IPS DF 4.7 (cell line): ENCODE results near the gene NKIRAS1.
"Not testable (repeated sequence)": the region's sequence is repeated elsewhere in the genome, so short reads cannot be mapped to it uniquely, and the experiment has no call there.

Source experiments
- DNase-seq: peaks from one replicate; pipeline ENCODE4 v3.0.0-alpha.2; 2013; ENCODE audit warnings: low spot score; ENCODE audit errors: extremely low read depth

NKIRAS1 gene

GRCh38 chr3:23909341-23909740 lies 7.4 kb downstream of the NKIRAS1 start:
- no peak for DNase-seq

GRCh38 chr3:23904545-23904944 lies 12.2 kb downstream of the NKIRAS1 start:
- DNase-seq: no peak

GRCh38 chr3:23900744-23901143 lies 16.0 kb downstream of the NKIRAS1 start:
- DNase-seq: no peak

- DNase-seq: no peak
Observed at GRCh38 chr3:23895181-23895580, 21.6 kb downstream of the NKIRAS1 start.

GRCh38 chr3:23894254-23895061 lies 22.3 kb downstream of the NKIRAS1 start:
- no peak for DNase-seq

GRCh38 chr3:23889950-23890349 lies 26.8 kb downstream of the NKIRAS1 start:
- no peak for DNase-seq

GRCh38 chr3:23889386-23889785 lies 27.4 kb downstream of the NKIRAS1 start:
- DNase-seq: no peak

- no peak for DNase-seq
Observed at GRCh38 chr3:23888617-23889228, 28.1 kb downstream of the NKIRAS1 start.

GRCh38 chr3:23886311-23886710 lies 30.5 kb downstream of the NKIRAS1 start:
- no peak for DNase-seq

- no peak for DNase-seq
Observed at GRCh38 chr3:23885210-23885609, 31.6 kb downstream of the NKIRAS1 start.

GRCh38 chr3:23884481-23884880 lies 32.3 kb downstream of the NKIRAS1 start:
- no peak for DNase-seq

GRCh38 chr3:23882487-23882918 lies 34.3 kb downstream of the NKIRAS1 start:
- no peak for DNase-seq

- not testable (repeated sequence) for DNase-seq
Observed at GRCh38 chr3:23881993-23882392, 34.8 kb downstream of the NKIRAS1 start.

- no peak for DNase-seq
Observed at GRCh38 chr3:23880703-23881339, 36.0 kb downstream of the NKIRAS1 start.

GRCh38 chr3:23879485-23879884 lies 37.3 kb downstream of the NKIRAS1 start:
- no peak for DNase-seq

GRCh38 chr3:23877329-23877980 lies 39.3 kb downstream of the NKIRAS1 start:
- DNase-seq: no peak

GRCh38 chr3:23876923-23877322 lies 39.9 kb downstream of the NKIRAS1 start:
- DNase-seq: no peak

- DNase-seq: no peak
Observed at GRCh38 chr3:23875113-23875725, 41.6 kb downstream of the NKIRAS1 start.

- DNase-seq: no peak
Observed at GRCh38 chr3:23874359-23875112, 42.3 kb downstream of the NKIRAS1 start.

GRCh38 chr3:23873941-23874340 lies 42.8 kb downstream of the NKIRAS1 start:
- DNase-seq: no peak

GRCh38 chr3:23872330-23872729 lies 44.5 kb downstream of the NKIRAS1 start:
- no peak for DNase-seq
